ENCODE results near the gene CAMKMT.

CAMKMT gene

DNA sequence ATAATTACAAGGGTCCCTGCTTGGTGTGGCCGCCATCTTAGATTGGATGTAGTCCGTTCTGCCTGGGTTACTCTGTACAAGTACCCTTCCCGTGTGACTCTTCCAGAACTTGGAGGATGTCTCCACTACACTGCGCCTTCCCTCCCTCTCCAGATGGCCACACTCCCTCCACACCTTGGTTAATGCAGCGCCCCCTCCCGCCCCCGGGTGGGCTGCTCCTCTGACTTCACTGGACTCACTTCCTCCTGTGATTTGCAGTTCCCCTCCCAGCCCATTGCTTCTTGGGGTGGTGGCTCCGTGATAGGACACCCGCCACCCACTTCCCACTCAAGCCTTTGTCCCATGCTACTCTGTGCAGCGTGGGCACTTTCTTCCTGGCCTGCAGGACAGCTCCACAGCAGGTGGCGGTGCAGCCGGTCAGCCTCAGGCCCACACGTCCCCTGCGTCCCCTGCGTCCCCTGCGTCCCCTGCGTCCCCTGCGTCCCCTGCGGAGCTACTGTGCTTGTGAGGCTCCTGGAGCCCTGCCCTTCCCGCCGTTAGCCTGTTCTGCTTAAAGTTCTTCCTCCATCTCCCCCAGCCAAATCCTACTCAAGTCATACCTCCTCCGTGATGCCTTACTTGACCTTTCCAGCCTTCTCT lies 449.3 kb downstream of the CAMKMT start:
- DNase-seq (ENCODE audit: insufficient read length, low spot score) = no peak
- FAIRE-seq = no peak

GRCh38 chr2:44813165-44813564 lies 451.4 kb downstream of the CAMKMT start:
- FAIRE-seq (no peak), DNase-seq (ENCODE audit: insufficient read length, low spot score) (no peak)

- FAIRE-seq (no peak), DNase-seq (ENCODE audit: insufficient read length, low spot score) (no peak)
Measured at GRCh38 chr2:44813658-44814057, 451.9 kb downstream of the CAMKMT start.

GRCh38 chr2:44817256-44817655 lies 455.5 kb downstream of the CAMKMT start:
- no peak for DNase-seq (ENCODE audit: insufficient read length, low spot score)

GRCh38 chr2:44817673-44818335 lies 456.1 kb downstream of the CAMKMT start:
- FAIRE-seq (no peak), DNase-seq (ENCODE audit: insufficient read length, low spot score) (no peak)

More at GRCh38 chr2:44817256-44817655, 455.5 kb downstream of the CAMKMT start:
- no peak for FAIRE-seq

DNA sequence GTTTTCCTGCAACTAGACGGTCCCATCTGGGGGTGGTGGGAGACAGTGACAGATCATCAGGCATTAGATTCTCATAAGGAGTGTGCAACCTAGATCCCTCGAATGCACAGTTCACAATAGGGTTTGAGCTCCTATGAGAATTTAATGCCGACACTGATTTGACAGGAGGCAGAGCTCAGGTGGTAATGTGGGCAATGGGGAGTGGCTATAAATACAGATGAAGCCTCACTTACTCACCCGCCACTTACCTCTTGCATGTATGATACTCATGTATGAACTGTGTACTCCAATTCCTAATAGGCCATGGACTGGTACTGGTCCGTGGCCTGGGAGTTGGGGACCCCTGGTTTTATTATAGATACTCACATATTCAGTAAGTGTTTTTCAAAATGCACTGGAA lies 457.3 kb downstream of the CAMKMT start:
- DNase-seq (ENCODE audit: insufficient read length, low spot score) = no peak
- no peak for FAIRE-seq

DNA sequence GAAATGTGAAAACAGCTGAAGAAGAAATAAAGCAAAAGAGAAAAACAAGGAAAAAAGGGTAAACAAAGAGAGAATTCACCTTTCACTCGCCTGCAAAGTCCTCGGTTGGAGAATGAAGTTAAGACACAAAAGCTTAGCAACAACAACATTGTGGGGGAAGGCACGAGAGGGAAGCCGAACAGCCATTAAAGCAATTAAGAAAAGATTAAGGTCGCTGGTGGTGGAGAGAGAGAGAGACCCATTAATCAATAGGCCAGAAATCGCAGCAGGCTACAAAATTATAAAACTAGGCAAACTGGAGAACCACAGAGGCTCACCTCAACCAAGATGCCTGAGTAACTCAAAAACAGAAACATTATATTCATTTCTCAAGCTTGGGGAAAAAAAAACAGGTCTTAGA lies 459.8 kb downstream of the CAMKMT start:
- FAIRE-seq (no peak), DNase-seq (ENCODE audit: insufficient read length, low spot score) (no peak)

GRCh38 chr2:44822174-44822573 lies 460.4 kb downstream of the CAMKMT start:
- no peak for DNase-seq (ENCODE audit: insufficient read length, low spot score)
- FAIRE-seq = no peak
